Measurements from ENCODE around the gene ZNF143.
"Not testable (repeated sequence)": the region's sequence is repeated elsewhere in the genome, so short reads cannot be mapped to it uniquely, and the experiment has no call there.

ZNF143 gene

GRCh38 chr11:9498457-9499078 lies 37.8 kb downstream of the ZNF143 start:
- DNase-seq: no peak

- peak; percentile 90 for DNase-seq
Measured at GRCh38 chr11:9506489-9507276, 45.9 kb downstream of the ZNF143 start.

GRCh38 chr11:9507277-9507580 lies 46.4 kb downstream of the ZNF143 start:
- DNase-seq: no peak

- no peak for DNase-seq
Measured at GRCh38 chr11:9509041-9509440, 48.2 kb downstream of the ZNF143 start.

GRCh38 chr11:9512370-9513019 lies 51.7 kb downstream of the ZNF143 start:
- no peak for DNase-seq

GRCh38 chr11:9514576-9514975 lies 53.8 kb downstream of the ZNF143 start:
- DNase-seq: not testable (repeated sequence)

GRCh38 chr11:9516113-9516512 lies 55.3 kb downstream of the ZNF143 start:
- no peak for DNase-seq

GRCh38 chr11:9518835-9519410 lies 58.1 kb downstream of the ZNF143 start:
- no peak for DNase-seq

GRCh38 chr11:9524001-9524400 lies 63.2 kb downstream of the ZNF143 start:
- DNase-seq: no peak

GRCh38 chr11:9525116-9525515 lies 64.3 kb downstream of the ZNF143 start:
- DNase-seq: no peak

GRCh38 chr11:9527481-9528135 lies 66.8 kb downstream of the ZNF143 start:
- no peak for DNase-seq

GRCh38 chr11:9528136-9528501 lies 67.3 kb downstream of the ZNF143 start:
- DNase-seq: no peak

GRCh38 chr11:9528573-9529333 lies 67.9 kb downstream of the ZNF143 start:
- DNase-seq: no peak

GRCh38 chr11:9529334-9529650 lies 68.5 kb downstream of the ZNF143 start:
- DNase-seq: peak; percentile 60

- DNase-seq: no peak
Measured at GRCh38 chr11:9530020-9530621, 69.3 kb downstream of the ZNF143 start.

GRCh38 chr11:9530901-9531625 lies 70.3 kb downstream of the ZNF143 start:
- DNase-seq: no peak

- no peak for DNase-seq
Measured at GRCh38 chr11:9533058-9533457, 72.2 kb downstream of the ZNF143 start.

GRCh38 chr11:9533736-9534473 lies 73.1 kb downstream of the ZNF143 start:
- no peak for DNase-seq

GRCh38 chr11:9535189-9535781 lies 74.5 kb downstream of the ZNF143 start:
- peak; percentile 90 for DNase-seq

GRCh38 chr11:9538548-9538947 lies 77.7 kb downstream of the ZNF143 start:
- DNase-seq: no peak

Data from OCI-M1 (cell line).